ENCODE results near the gene ARL14. TPM values are rescaled to one million over a fixed set of nuclear protein-coding genes. Genes with fewer than 3 reads are reported as not detected.
A peak's percentile ranks its signal among the peaks of the same experiment; 100 is the strongest.

ARL14 gene
- not detected for total RNA-seq
- long read RNA-seq = 0 reads

DNA sequence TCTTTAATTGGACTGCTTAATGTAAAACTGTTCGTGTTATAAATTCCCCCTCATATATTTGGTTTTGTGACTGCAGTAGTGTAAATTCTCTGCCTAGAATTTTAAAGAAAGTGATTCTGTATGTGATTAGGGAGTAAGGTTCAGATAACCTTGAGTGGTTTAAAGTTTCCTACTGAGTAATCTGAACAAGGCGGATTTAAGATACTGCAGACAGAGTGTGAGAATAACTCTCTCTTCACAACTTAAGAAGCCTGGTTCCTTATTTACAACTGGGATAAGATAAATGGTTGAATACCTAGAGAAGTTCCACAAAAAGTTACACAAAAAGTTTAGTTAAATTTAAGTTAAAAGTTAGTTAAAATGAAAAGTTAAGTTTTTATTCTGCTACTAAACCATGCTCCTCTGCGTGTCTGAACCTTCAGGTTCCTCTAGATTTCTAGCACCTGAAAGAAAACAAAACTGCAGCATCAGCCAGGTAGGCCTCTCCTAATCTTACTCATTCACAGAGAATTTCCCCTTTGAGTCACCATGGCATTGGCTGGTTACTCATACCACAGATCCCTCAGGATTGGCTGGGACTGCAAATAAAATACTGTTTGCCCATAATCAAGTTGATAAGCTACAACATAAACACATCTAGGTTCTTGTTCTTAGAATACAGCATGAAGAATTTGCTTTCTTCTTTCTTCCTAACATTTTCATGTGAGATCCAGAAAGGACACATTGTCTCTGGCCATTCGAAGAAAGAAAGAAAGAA, at the start of gene ARL14:
Gene ARL14, plus strand, starts transcription at position 614 of the 757 bp plus-strand sequence. CDS start 187 bp downstream, outside the sequence.
- intact Hi-C loops (cut with DNase I) = no loop called here
- no peak for DNase-seq
- Histone ChIP-seq H3K4me3 (no peak within 1 kb of the TSS), H3K36me3 (no peaks in the 10 kb centered on the region), H3K27me3 (no peaks in the 10 kb centered on the region), H3K9me3 (no peaks in the 10 kb centered on the region), H3K4me1 (no peaks in the 10 kb centered on the region), H3K27ac (no peak within 1 kb of the TSS)
- ATAC-seq = peak; percentile 76
- TF ChIP-seq CTCF (IDR thresholded peaks at IDR 0.05) = no peak

GRCh38 chr3:160629491-160629890, 47.5 kb upstream of the ARL14 start:
- intact Hi-C loops (cut with DNase I) = no loop called here
- H3K27me3 ChIP-seq = no peaks in the 10 kb centered on the region
- no peaks in the 10 kb centered on the region for H3K36me3 ChIP-seq
- H3K4me3 ChIP-seq = no peak overlapping the region
- H3K9me3 ChIP-seq = no peaks in the 10 kb centered on the region
- H3K27ac ChIP-seq = no peak overlapping the region
- DNase-seq (no peak), ATAC-seq (no peak)
- no peaks in the 10 kb centered on the region for H3K4me1 ChIP-seq
- TF ChIP-seq CTCF (IDR thresholded peaks at IDR 0.05) = no peak

GRCh38 chr3:160633361-160634083, 43.4 kb upstream of the ARL14 start:
- TF ChIP-seq CTCF (IDR thresholded peaks at IDR 0.05) = no peak
- Histone ChIP-seq H3K9me3 (no peaks in the 10 kb centered on the region), H3K4me1 (no peaks in the 10 kb centered on the region), H3K27ac (no peak overlapping the region), H3K27me3 (no peaks in the 10 kb centered on the region), H3K36me3 (no peaks in the 10 kb centered on the region), H3K4me3 (no peak overlapping the region)
- no peak for DNase-seq
- ATAC-seq = no peak
- intact Hi-C loops (cut with DNase I) = no loop called here

DNA sequence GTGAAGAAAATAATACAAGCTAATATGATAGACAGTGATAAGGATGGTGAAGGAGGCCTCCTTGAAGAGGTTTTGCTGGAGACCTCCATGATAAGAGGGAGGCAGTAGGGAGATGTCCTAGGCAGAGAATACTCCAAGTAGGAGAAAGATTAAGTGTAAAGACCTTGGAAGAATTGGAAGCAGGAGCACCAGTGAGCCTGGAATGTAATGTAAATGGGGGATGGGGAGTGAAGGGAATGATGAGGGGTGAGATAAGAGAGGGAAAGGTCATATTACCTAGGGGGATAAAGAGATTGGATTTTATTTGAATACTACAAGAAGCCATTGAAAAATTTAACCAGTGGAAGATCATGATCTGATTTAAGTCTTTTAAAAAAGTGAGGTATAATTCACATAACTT, 41.7 kb upstream of the ARL14 start:
- Histone ChIP-seq H3K4me3 (no peak overlapping the region), H3K9me3 (no peaks in the 10 kb centered on the region), H3K4me1 (no peaks in the 10 kb centered on the region), H3K27ac (no peak overlapping the region), H3K36me3 (no peaks in the 10 kb centered on the region), H3K27me3 (no peaks in the 10 kb centered on the region)
- intact Hi-C loops (cut with DNase I) = no loop called here
- DNase-seq (no peak), ATAC-seq (no peak)
- no peak for TF ChIP-seq CTCF (IDR thresholded peaks at IDR 0.05)

DNA sequence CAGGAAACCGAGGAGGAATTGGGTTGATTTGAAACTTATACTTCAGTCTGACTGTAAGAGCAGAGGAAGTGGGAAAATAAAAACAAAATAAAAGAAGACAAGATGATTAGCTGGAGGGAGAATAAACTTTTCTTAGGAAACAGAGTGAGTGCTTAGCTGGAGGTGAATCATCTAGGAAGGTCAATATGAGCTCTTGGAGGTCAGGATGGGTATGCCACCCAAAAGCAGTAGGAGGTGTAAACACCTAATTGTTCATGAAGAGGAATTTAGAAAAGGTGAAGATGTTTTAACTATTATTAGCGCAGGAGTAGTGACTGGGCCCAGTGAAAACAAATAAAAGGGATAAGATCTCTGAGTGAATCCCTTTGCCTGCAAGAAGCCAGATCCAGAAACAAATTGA, 39.9 kb upstream of the ARL14 start:
- Histone ChIP-seq H3K4me3 (no peak overlapping the region), H3K27me3 (no peaks in the 10 kb centered on the region), H3K27ac (no peak overlapping the region), H3K9me3 (no peaks in the 10 kb centered on the region), H3K4me1 (no peaks in the 10 kb centered on the region), H3K36me3 (no peaks in the 10 kb centered on the region)
- no peak for TF ChIP-seq CTCF (IDR thresholded peaks at IDR 0.05)
- no peak for DNase-seq
- ATAC-seq = no peak
- intact Hi-C loops (cut with DNase I) = no loop called here
